Skeletal muscle cell (primary cell): Measurements from ENCODE around the gene MPST.
A peak's percentile ranks its signal among the peaks of the same experiment; 100 is the strongest.

ENCODE experiments used
- DNase-seq: peaks from one replicate; pipeline ENCODE4 v3.0.0-alpha.2; 2010; ENCODE audit warnings: low read depth
- H3K4me3 ChIP-seq: 2 replicates; pipeline ENCODE4 v1.5.1; 2011; ENCODE audit warnings: low read depth, mild to moderate bottlenecking, control low read depth, low read length, moderate library complexity

Gene MPST

GRCh38 chr22:37037669-37038068, 18.1 kb downstream of the MPST start:
- no peak overlapping the region for H3K4me3 ChIP-seq
- DNase-seq, result no peak

DNA sequence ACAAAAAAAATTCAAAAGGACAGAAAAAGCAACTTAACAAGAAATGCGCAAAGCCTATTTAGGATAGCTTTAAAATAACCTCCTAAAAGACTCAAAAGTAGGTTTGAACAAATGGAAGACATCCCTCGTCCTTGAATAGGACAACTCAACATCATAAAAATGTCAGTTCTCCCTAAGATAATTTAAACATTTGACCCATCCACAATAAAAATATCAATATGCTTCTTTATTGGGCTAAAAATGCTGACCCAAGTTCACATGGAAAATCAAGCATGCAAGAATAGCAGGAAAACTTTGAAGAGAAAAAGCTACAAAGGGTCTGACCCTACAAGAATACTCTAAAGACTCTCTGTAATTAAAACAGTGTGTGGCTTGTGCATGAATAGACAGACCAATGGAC, 19.9 kb downstream of the MPST start:
- DNase-seq, result no peak
- H3K4me3 ChIP-seq, result no peak overlapping the region

DNA sequence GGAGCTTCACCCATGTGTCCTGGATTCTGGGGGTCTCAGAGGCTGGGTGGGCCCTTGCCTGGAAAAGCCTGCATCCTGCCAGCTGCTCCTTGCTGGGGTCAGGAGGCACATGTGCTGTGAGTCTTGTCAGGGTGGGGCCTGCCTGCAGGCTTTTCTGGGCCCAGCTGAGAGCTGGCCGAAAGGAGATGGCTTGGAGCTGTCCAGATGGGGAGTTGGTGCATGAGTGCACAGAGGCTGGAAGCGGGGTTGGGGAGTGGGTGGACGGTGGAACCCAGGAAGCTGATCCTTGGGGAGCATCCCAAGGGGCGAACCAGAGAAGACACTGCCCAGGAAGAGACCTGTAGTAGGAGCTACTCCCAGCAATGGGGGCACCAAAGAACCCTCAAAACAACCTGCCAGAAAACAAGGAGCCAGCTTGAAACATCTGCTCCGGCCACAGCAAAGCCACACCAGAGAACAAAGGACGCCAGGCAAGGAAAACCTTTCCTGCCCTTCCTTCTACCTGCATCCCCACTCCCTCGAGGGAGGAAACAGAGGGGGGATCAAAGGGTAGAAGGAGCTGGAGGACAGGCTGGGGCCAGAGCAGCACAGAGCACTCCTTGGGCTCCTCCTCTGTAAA, 23.8 kb downstream of the MPST start:
- no peak for DNase-seq
- no peak overlapping the region for H3K4me3 ChIP-seq

- no peak for DNase-seq
- no peak overlapping the region for H3K4me3 ChIP-seq
These were observed 24.4 kb downstream of the MPST start for GRCh38 chr22:37043828-37044538.

GRCh38 chr22:37044634-37045625, 25.4 kb downstream of the MPST start:
- no peak for DNase-seq
- H3K4me3 ChIP-seq, result no peak overlapping the region

DNA sequence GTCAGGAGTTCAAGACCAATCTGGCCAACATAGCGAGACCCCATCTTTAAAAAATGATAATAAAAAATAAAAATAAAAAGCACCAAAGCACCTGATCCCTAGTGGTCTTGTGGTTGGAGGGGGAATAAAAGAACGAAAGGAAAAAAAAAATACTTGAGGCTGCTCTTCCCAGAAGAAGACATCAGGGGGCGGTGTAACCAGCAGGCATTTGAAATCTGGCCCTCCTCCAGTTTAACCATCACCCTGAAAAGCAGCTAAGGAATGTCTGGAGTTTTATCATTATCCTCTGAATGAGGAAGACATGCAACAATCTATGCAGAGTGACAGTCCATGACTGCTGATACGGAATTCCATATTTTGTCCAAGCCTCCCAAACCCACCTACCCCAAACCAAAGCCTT, 26.4 kb downstream of the MPST start:
- H3K4me3 ChIP-seq, result no peak overlapping the region
- no peak for DNase-seq

GRCh38 chr22:37046589-37046988, 27.0 kb downstream of the MPST start:
- H3K4me3 ChIP-seq, result no peak overlapping the region
- no peak for DNase-seq

GRCh38 chr22:37047006-37047405, 27.5 kb downstream of the MPST start:
- H3K4me3 ChIP-seq, result no peak overlapping the region
- DNase-seq, result no peak

GRCh38 chr22:37048133-37048532, 28.6 kb downstream of the MPST start:
- no peak overlapping the region for H3K4me3 ChIP-seq
- DNase-seq, result no peak

DNA sequence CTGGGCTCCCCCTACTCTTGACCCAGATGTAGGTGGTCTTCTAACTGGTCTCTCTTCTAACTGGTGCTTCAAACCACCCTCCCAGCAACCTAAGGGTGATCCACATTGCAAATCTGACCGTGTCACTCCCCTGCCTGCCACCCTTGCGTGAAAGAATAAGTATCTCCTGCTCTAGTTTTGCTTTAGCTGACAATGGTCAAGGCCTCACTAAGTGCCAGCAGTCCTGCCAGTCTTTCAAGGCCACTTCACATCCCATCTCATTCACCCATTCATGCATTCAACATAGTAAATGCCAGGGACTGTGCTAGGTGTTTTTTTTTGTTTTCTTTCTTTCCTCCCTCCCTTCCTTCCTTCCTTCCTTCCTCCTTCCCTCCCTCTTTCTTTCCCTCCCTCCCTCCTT, 29.7 kb downstream of the MPST start:
- H3K4me3 ChIP-seq, result no peak overlapping the region
- DNase-seq, result no peak

DNA sequence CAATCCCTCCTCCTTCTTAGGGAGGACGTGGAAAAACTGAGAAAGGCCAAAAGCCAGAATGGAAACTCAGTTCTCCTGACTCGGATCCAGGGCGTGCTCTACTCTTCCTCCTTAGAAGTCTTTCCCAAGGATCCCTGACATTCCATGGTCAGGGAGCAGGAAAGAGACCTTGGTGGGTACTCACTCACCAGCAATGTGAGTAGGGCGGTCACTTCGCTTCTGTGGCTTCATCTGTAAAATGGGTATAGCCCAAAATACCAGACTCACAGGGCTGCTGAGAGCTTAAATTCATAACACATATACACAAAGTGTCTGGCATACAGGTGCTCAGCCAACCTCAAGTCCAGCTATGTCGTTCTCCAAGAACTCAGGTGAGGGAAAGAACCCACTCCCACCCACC, 31.4 kb downstream of the MPST start:
- H3K4me3 ChIP-seq, result no peak overlapping the region
- DNase-seq, result no peak

DNA sequence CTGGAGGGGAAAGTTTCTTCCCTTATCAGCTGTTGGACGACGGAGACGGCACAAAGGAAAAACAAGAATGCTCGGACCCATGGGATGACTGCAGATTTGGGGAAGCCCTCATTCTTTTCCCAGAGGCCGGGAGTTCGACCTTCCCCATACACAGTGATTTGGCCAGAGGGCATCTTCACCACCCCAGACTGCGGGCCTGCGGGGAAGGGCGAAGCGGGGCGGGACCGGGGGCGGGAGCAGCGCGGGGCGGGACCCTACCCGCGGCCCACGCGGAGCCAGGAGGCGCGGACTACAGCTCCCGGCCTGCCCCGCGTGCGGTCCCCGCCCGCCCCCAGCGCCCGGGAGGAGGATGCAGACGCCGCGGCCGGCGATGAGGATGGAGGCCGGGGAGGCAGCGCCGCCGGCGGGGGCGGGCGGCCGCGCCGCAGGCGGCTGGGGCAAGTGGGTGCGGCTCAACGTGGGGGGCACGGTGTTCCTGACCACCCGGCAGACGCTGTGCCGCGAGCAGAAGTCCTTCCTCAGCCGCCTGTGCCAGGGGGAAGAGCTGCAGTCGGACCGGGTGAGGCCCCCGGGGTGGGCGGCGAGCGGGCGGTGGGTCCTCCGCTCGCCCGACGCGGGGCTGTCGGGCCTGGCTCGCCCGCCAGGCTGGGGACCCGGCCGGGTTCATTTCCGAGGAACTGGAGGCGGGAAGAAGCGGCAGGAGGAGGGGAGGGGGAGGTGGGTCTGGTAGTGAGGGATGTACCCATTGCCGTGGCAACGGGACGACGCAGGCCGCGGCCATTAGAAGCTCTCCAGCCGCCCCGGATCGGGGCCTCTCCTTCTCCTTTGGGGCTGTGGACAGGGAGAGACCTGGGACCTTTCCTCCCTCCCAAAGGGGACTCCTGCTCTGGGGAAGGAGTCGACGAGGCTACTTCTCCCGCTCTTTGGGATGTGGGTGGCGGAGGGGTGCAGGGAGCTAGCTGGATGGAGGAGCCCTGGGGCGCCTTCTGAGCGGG, 32.1 kb downstream of the MPST start, which contains the start of gene KCTD17:
KCTD17 (plus strand) TSS at position 352 of the 995 bp plus-strand sequence; CDS start at position 371, 19 bp downstream.
- peak within 1 kb of the TSS; percentile 68 for H3K4me3 ChIP-seq
- no peak for DNase-seq

DNA sequence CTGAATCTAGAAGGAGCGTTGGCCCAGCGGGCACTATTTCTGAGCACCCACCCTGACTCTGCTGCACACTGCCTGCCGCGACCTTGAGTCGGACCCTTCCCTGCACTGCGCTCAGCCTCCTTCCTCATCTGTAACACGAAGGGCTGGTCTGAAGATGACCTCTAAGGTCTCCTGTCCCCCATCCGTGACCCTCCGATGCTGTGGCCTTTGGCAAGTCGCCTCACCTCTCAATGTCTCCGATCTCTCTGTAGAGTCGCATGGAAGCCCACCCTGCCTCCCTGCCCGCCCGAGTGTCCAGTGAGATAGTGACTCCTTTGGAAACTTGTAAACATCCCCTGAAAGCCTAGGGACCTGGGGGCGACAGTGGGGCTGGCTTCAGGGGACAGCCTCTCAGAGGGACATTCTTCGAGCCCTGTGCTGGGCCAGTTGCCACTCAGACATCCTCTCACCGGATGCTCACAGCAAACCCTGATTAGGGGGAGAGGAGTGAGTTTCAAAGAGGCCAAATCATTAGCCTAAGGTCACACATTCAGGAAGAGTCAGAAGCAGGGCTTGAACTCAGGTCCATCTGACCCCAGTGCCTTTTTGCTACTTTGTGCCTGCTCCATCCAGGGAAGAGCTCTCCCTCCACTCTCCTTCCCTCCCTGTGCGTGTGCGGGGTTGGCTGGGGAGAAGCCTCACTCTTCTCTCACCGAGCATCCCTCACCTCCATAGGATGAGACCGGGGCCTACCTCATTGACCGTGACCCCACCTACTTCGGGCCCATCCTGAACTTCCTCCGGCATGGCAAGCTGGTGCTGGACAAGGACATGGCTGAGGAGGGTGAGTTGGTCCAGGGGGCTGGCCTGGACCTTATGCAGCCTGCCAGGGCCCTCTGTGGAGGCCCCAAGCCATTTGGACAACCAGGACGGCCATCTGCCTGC, 33.1 kb downstream of the MPST start:
- H3K4me3 ChIP-seq, result peak overlapping the region; percentile 68
- no peak for DNase-seq

GRCh38 chr22:37053310-37054055, 33.9 kb downstream of the MPST start:
- no peak for DNase-seq
- no peak overlapping the region for H3K4me3 ChIP-seq

DNA sequence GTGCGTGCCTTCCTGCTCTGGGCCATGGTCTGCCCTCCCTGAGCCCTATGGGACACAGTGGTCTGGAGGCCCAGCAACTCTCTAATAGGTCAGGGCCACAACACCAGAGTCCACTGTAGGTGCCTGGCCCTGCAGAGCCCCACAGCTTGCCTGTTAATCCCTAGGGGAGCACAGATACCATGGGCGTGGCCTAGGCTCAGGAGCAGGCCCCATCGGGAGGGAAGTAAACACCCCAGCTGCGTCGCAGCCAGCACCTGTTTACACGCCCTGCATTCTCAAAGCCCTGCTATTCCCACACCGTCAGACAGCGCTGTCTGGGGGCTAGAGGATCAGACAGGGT, 34.5 kb downstream of the MPST start:
- H3K4me3 ChIP-seq, result no peak overlapping the region
- no peak for DNase-seq

GRCh38 chr22:37054600-37055365, 35.2 kb downstream of the MPST start:
- H3K4me3 ChIP-seq, result no peak overlapping the region
- DNase-seq, result no peak

- no peak for DNase-seq
- H3K4me3 ChIP-seq, result no peak overlapping the region
These were observed 36.7 kb downstream of the MPST start for GRCh38 chr22:37056246-37056645.
